LNCAP (cell line): ENCODE results near the gene METTL13.

Experiments
- CTCF ChIP-seq: fragments of 450-650 bp; IDR thresholded peaks from 2 replicates; pipeline ENCODE4 v1.5.1; 2017; ENCODE audit warnings: mild to moderate bottlenecking

Gene METTL13

GRCh38 chr1:171803461-171804022 is 22.1 kb downstream of the METTL13 start:
- TF ChIP-seq CTCF = no peak

- TF ChIP-seq CTCF = no peak
Observed at GRCh38 chr1:171805395-171806115, 24.1 kb downstream of the METTL13 start.

- TF ChIP-seq CTCF = no peak
Observed at GRCh38 chr1:171807556-171807955, 26.1 kb downstream of the METTL13 start.

- no peak for TF ChIP-seq CTCF
Observed at GRCh38 chr1:171809834-171810233, 28.4 kb downstream of the METTL13 start.

GRCh38 chr1:171811672-171812071 is 30.2 kb downstream of the METTL13 start:
- TF ChIP-seq CTCF = no peak

- TF ChIP-seq CTCF = no peak
Observed at GRCh38 chr1:171814692-171815091, 33.2 kb downstream of the METTL13 start.

- TF ChIP-seq CTCF = no peak
Observed at GRCh38 chr1:171816300-171816901, 34.9 kb downstream of the METTL13 start.
